ENCODE measurements around the gene RALGDS. TPM values are rescaled to one million over a fixed set of nuclear protein-coding genes. Genes with fewer than 3 reads are reported as not detected.

Gene RALGDS
- total and polyA plus RNA-seq, 9 of the 15 experiments (the other 6 are each of a cell fraction or from before 2014, with no cell fraction given) = 0.75 to 43.3 (median 27.1) TPM

- TF ChIP-seq ZNF318 (IDR thresholded peaks at IDR 0.05; ENCODE audit: borderline replicate concordance in 1 of 2, low read depth in 1 of 2) (no peak), TFAM (CRISPR knock-in tag; conservative IDR thresholded peaks at IDR 0.05) (no peak), FUS (optimal IDR thresholded peaks at IDR 0.05; ENCODE audit: low read depth, low read length) (no peak), POLR2H (tag; IDR thresholded peaks at IDR 0.05; ENCODE audit: low read depth) (no peak), ZNF124 (CRISPR knock-in tag; IDR thresholded peaks at IDR 0.05) (no peak), ZNF639 (CRISPR knock-in tag; conservative IDR thresholded peaks at IDR 0.05 in 1 of 2, IDR thresholded peaks at IDR 0.05 in 1 of 2) (no peak), PTBP1 (IDR thresholded peaks at IDR 0.05; ENCODE audit: low read depth, low read length) (no peak), NR1H2 (CRISPR knock-in tag; IDR thresholded peaks at IDR 0.05) (no peak), IRF9 (tag; IDR thresholded peaks at IDR 0.05) (no peak), RBFOX2 (IDR thresholded peaks at IDR 0.05; ENCODE audit: low read depth, low read length) (no peak)
- TF ChIP-seq, protein P1, sequence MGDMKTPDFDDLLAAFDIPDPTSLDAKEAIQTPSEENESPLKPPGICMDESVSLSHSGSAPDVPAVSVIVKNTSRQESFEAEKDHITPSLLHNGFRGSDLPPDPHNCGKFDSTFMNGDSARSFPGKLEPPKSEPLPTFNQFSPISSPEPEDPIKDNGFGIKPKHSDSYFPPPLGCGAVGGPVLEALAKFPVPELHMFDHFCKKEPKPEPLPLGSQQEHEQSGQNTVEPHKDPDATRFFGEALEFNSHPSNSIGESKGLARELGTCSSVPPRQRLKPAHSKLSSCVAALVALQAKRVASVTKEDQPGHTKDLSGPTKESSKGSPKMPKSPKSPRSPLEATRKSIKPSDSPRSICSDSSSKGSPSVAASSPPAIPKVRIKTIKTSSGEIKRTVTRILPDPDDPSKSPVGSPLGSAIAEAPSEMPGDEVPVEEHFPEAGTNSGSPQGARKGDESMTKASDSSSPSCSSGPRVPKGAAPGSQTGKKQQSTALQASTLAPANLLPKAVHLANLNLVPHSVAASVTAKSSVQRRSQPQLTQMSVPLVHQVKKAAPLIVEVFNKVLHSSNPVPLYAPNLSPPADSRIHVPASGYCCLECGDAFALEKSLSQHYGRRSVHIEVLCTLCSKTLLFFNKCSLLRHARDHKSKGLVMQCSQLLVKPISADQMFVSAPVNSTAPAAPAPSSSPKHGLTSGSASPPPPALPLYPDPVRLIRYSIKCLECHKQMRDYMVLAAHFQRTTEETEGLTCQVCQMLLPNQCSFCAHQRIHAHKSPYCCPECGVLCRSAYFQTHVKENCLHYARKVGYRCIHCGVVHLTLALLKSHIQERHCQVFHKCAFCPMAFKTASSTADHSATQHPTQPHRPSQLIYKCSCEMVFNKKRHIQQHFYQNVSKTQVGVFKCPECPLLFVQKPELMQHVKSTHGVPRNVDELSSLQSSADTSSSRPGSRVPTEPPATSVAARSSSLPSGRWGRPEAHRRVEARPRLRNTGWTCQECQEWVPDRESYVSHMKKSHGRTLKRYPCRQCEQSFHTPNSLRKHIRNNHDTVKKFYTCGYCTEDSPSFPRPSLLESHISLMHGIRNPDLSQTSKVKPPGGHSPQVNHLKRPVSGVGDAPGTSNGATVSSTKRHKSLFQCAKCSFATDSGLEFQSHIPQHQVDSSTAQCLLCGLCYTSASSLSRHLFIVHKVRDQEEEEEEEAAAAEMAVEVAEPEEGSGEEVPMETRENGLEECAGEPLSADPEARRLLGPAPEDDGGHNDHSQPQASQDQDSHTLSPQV (IDR thresholded peaks at IDR 0.05) = peak; percentile 57; the same call in 1 of the 2 replicates
These were observed 39.9 kb upstream of the RALGDS start (continued) for GRCh38 chr9:133160742-133161546.
